T-helper 2 cell treated with Interferon-gamma antibody and Interleukin-4, amounts not matched to agents 100 ng/mL and 5 ng/mL, for 36 hours (primary cell): Measurements from ENCODE around the gene TMEM266. TPM values are rescaled to one million over a fixed set of nuclear protein-coding genes. Genes with fewer than 3 reads are reported as not detected.

Source experiments
- intact Hi-C: fragments of 100-400 bp; cut with micrococcal nuclease; formaldehyde crosslinking; loops from one replicate; pipeline ENCODE4 v1.15.1; 2023
- total RNA-seq: library from RNA; stranded (reverse); gene quantifications from 2 replicates; pipeline ENCODE4 v1.2.3, GENCODE V29; 2022

TMEM266 gene
- total RNA-seq, 1 donor from 2014 or later, result not detected

GRCh38 chr15:76235186-76235826 lies 175.5 kb downstream of the TMEM266 start:
- intact Hi-C loops, result loop anchor here (5.0 to 10.0 kb wide), 2 partner anchors 102 to 629 kb away; partner anchors contain the start of gene ISL2

GRCh38 chr15:76236350-76236749 lies 176.6 kb downstream of the TMEM266 start:
- intact Hi-C loops, result loop anchor here (5.0 to 10.0 kb wide), 2 partner anchors 101 to 628 kb away; partner anchors contain the start of gene ISL2

- intact Hi-C loops, result loop anchor here (5.0 to 10.0 kb wide), 2 partner anchors 98 to 625 kb away; partner anchors contain the start of gene ISL2
These were observed 180.0 kb downstream of the TMEM266 start for GRCh38 chr15:76239786-76240185.

- intact Hi-C loops, result no loop called here
These were observed 185.4 kb downstream of the TMEM266 start for GRCh38 chr15:76245072-76245610.

GRCh38 chr15:76251717-76252116 lies 191.9 kb downstream of the TMEM266 start:
- intact Hi-C loops, result no loop called here

- intact Hi-C loops, result no loop called here
These were observed 192.5 kb downstream of the TMEM266 start for GRCh38 chr15:76252249-76252648.

- intact Hi-C loops, result no loop called here
These were observed 194.1 kb downstream of the TMEM266 start for GRCh38 chr15:76253691-76254473.

Other genes with a start within 250 kb of the TMEM266 start
- 37.0 and 38.9 TPM in 2 replicates for gene UBE2Q2, start 216.5 kb upstream of the TMEM266 start, total RNA-seq
- gene FBXO22, start 156.1 kb upstream of the TMEM266 start, total RNA-seq, result 34.5 and 38.8 TPM in 2 replicates
- not detected in 2 replicates for gene NRG4, start 47.6 kb upstream of the TMEM266 start, total RNA-seq